ENCODE results near the gene ZBTB8A.

DNA sequence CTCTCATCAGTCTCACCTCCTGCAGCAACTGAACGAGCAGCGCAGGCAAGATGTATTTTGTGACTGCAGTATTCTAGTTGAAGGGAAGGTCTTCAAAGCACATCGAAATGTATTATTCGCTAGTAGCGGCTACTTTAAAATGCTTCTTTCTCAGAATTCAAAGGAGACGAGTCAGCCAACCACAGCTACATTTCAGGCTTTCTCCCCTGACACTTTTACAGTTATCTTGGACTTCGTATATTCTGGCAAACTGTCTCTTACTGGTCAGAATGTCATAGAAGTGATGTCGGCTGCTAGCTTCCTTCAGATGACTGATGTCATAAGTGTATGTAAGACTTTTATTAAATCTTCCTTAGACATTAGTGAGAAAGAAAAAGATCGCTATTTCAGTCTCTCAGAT lies 53.7 kb downstream of the ZBTB8A start:
- TF ChIP-seq, protein P1, sequence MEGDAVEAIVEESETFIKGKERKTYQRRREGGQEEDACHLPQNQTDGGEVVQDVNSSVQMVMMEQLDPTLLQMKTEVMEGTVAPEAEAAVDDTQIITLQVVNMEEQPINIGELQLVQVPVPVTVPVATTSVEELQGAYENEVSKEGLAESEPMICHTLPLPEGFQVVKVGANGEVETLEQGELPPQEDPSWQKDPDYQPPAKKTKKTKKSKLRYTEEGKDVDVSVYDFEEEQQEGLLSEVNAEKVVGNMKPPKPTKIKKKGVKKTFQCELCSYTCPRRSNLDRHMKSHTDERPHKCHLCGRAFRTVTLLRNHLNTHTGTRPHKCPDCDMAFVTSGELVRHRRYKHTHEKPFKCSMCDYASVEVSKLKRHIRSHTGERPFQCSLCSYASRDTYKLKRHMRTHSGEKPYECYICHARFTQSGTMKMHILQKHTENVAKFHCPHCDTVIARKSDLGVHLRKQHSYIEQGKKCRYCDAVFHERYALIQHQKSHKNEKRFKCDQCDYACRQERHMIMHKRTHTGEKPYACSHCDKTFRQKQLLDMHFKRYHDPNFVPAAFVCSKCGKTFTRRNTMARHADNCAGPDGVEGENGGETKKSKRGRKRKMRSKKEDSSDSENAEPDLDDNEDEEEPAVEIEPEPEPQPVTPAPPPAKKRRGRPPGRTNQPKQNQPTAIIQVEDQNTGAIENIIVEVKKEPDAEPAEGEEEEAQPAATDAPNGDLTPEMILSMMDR (IDR thresholded peaks at IDR 0.05), result no peak
- TF ChIP-seq POLR2A (IDR thresholded peaks at IDR 0.05), result no peak

Measured in adrenal gland (tissue), 5 donors.